Endothelial cell of hepatic sinusoid (primary cell): Measurements from ENCODE around the gene RHOXF1.
"Not testable (repeated sequence)": the region's sequence is repeated elsewhere in the genome, so short reads cannot be mapped to it uniquely, and the experiment has no call there.

ENCODE experiments used
- in situ Hi-C: cut with HindIII; loops from 2 replicates; pipeline ENCODE4 v1.10.0; 2017; ENCODE audit warnings: low sequenced_read_pairs

The RHOXF1 gene, protein sequence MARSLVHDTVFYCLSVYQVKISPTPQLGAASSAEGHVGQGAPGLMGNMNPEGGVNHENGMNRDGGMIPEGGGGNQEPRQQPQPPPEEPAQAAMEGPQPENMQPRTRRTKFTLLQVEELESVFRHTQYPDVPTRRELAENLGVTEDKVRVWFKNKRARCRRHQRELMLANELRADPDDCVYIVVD

DNA sequence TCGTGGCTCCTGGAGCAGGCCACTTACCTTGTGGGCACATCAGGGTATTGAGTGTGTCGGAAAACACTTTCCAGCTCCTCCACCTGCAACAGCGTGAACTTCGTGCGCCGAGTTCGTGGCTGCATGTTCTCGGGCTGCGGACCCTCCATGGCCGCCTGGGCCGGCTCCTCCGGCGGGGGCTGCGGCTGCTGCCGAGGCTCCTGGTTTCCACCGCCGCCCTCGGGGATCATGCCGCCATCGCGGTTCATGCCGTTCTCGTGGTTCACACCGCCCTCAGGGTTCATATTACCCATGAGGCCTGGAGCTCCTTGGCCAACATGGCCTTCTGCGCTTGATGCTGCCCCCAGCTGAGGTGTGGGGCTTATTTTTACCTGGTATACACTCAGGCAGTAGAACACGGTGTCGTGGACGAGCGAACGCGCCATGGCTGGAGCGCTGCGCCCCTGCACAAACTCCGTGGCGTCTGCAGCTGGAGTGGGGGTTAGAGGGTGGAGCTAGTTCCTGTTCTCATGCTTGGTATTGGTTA lies at the start of gene RHOXF1:
Gene RHOXF1 (minus strand): TSS at position 476 of the 526 bp plus-strand sequence. CDS start 51 bp downstream, at position 425.
- in situ Hi-C loops = no loop called here

DNA sequence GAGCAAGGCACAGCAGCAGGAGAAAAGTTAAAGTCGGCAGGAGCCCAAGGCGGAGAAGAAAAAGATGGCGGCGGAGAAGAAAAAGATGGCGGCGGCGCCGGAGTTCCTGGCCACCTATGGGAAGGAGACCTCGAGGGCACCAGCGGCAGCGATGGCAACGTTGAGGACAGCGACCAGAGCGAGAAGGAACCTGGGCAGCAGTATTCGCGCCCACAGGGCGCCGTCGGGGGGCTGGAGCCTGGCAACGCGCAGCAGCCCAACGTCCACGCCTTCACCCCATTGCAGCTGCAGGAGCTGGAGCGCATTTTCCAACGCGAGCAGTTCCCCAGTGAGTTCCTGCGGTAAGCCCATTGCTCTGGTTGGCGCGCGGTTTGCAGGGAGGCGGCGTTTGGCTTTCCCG lies 43.4 kb upstream of the RHOXF1 start:
- in situ Hi-C loops = not testable (repeated sequence)

DNA sequence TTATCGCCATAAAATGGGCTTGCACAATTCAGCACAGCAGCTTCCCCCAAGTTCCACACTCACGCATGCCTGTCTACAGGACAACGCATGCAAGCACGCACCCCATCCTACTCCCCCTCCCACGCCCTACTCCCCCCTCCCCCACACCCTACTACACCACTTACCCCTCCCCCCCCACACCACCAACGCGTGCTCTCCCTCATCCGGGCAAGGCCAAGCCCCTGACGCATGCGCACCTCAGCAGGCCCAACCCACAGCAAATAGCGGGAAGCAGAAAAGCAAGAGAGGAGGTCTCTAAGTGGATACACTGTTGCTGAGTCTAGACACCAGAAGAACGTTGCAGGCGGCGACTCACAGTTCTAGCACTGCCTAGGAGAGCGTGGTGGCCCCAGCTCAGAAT lies 42.6 kb upstream of the RHOXF1 start, which contains the start of gene RHOXF2:
Gene RHOXF2 (plus strand): TSS at position 301 of the 400 bp plus-strand sequence. CDS start 138 bp downstream, outside the sequence.
- in situ Hi-C loops = not testable (repeated sequence)

DNA sequence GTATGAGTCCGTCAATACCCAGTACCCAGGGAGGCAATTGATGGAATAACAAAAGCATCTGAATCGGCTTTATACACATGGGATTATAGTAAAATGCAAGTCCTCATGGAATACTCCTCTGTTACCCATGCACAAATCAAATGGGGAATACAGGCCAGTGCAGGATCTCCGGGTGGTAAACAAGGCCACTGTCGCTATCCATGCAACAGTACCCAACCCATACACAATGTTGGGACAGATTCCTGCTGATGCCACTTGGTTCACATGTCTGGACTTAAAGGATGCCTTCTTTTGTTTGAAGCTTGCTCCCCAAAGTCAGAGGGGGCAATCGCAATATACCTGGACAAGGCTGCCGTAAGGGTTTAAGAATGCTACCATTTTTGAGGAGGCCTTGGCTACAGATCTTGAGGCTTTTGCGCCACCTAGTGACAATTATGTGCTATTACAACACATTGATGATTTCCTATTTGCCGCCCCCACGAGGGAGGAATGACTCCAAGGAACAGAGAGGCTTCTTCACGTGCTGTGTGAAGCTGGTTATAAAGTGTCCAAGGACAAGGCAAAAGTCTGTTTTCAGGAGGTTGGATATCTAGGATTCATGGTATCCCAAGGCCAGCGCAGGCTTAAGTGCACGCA lies 34.5 kb upstream of the RHOXF1 start:
- in situ Hi-C loops = not testable (repeated sequence)

DNA sequence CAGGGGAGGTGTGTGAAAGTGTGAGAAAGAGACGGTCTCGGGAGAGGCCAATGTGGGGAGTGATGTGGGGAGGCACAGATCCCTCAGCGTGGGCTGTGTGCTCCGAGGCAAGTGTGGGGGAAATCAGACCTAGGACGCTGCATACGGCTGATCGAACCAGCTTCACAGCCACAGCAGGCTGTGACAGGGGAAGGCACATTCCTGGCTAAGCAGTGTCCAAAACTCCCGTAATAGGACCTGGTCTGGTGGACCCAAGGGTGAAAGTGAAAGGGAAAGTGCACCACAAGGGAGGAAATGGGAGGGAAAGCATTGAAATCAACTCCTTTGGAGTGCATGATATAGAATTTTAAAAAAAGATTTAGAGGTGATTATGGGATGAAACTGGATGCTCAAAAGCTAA lies 31.8 kb upstream of the RHOXF1 start:
- in situ Hi-C loops = no loop called here

DNA sequence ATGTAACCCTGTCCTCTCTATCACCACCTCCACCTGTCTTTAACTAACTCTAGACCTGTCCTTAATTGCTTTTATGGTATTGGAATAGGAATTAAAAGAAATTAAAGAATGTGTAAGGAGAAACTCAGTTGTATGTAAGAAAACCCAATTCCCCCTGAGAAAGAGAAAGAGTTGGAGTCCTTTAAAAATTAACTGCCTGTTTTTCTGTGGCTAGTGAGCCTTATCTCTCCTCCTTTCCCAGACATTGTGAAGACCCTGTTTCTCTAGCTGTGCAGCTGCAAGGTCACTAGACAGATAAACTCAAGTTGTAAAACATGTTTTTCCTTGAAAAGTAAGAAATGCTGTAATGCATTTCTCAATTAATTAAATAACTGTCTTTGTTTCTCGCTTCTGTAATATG lies 30.6 kb upstream of the RHOXF1 start:
- in situ Hi-C loops = not testable (repeated sequence)

DNA sequence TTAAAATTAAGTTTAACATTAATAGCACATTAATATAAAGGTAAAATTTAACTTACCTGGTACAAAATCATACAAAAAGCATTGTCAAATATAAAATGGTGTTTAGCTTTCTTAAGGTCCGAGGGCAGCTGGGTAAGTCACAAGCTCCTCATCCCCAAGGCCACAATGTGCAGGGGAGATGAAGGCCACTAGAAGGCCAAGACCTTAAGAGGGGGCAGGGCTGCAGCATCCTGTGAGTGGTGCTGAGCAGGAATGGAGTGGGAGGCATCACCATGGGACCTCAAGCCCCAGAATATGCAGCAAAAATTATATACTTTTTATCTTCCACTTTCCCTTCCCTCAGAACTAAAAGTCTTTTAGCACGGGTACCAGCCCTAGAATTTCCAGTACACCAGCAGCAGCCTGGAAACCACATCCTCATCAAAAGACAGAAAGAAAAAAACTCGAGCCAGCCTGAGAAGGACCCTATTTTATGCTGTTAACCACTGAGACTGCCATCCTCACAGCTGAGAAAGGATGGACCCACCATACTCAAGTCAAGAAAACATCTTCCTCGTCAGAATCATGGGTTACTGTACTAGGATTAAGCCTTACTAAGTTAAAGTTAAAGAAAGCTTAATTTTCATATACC lies 29.7 kb upstream of the RHOXF1 start:
- in situ Hi-C loops = no loop called here

DNA sequence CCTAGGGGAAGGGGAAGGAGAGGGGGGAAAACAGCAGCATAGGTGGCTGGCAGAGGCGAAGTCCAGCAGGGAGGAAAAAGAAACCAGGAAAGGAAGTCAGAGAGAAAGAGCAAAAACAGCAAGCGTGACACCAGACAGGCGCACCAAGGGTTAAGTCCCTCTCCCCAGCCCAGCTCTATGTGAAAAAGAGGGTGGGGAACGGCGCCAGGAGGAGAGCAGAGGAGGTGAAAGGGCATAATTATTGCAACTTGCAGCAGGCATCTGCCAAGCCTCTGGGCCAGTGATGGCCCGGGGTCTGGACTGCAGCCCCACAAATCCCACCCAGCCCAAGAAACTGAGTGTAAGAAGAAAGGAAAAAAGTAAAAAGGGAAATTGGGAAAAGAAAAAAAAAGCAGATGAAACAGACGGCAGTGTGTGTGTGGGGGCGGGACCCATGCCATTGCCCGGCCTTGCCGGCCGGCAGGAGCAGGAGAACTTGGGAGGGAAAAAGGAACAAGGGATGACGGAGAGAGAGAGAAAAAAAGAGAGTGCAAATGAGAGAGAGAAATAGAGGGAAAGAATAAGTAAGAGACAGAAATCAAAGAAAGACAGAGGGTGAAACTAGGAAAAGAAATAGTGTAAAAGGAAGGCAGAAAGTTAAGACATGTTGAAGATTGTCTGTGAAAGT lies 28.6 kb upstream of the RHOXF1 start:
- in situ Hi-C loops = no loop called here

DNA sequence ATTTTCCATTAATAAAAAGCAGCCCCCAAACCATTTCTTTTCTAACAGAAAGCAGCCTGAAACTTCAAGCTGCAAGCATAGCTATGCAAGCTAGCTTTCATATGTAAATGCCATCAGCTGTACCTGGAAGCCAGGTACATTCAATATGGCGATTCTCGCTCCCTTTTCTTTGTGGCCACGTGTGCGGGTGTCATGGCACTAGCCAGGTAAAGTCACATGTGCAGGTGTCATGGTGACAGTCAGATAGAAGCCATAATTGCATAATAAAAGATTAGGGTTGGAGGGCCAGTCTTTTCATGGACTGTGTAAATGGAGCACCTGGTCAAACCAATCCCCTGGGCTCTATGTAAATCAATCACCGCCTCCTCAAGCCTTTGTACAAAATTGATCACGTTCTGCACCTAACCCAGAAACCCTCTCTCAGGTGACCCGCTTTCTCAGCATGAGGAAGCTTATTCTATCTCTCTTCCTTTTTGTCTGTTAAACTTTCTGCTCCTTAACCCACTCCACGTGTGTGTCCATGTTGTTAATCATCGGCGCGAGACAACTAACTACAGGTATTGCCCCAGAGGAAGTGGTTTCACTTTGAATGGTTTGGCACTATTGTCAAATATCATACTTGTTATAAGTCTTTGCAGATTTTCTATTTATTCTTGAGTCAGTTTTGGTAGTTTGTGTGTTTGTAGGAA lies 24.7 kb upstream of the RHOXF1 start:
- in situ Hi-C loops = no loop called here

DNA sequence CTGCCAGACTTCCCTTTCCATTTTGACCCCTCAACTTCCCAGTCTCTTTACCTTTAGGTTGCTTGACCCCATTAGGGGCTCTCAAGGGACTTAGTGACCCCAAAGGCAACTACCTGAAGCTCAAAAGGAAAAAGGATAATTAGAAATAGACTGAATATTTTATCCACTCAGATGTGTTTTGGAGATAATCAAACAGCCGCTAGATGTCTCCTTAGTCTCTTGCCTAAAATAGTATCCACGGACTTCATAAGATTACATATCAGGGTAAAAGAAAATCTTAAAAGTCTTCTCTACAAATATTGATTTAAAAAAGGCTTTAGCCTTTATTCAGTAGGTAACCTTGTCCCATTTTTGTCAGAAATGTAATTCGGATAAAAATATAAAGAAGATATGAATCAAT lies 21.7 kb upstream of the RHOXF1 start:
- in situ Hi-C loops = no loop called here

DNA sequence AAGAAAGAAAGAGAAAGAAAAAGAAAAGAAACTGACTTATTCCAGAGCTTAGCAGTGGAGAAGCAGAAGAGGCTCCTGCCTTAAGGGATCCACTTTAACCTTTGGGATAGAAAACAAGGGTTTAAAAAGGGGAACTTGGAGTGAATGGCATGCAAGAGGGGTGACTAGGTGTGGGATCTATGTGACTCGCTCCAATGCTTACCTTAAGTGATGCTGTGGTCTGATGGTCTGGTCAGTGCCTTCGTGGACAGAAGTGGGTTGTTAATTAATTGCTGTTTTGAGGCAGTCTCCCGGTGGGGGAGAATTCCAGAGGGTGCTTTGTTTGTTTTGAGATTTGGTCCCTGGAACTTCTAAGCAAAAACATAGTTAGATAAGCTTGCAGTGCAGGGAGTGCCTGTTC lies 21.1 kb upstream of the RHOXF1 start:
- in situ Hi-C loops = no loop called here

DNA sequence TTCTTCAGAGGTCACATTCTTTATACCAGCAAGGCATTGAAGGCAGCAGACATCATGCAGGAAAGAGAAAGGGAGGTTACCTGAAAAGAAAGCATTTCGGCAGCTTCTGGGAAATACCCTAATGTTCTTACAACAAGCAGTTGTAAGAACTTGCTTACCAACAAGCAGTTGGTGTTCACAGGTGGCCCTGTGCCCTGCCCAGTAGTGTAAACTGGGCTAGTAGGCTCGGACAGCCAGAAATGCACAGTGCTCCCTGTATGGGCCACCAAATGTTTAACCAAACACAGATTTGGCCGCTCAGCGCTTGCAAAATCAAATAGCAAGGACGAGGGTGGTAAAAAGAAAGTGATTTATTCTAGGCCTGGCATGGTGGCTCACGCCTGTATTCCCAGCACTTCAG lies 20.4 kb upstream of the RHOXF1 start:
- in situ Hi-C loops = no loop called here

DNA sequence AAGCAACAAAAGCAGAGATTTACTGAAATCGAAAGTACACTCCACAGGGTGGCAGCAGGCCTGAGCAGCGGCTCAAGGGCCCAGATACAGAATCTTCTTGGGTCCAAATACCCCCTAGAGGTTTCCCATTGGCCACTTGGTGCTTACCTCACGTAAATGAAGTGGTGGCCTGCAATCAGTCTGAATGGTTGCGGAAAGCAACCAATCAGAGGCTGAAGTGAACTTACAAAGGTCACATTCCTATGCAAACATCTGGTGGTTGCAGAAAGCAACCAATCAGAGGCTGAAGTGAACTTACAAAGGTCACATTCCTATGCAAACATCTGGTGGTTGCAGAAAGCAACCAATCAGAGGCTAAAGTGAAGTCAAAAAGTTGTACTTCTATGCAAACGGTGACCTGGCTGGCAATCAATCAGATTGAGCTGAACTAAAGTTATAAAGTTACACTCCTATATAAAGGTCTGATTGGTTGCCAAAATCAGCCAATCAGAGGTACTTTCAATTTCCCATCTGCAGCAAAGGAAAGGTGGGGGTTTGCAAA lies 12.7 kb upstream of the RHOXF1 start:
- in situ Hi-C loops = not testable (repeated sequence)

DNA sequence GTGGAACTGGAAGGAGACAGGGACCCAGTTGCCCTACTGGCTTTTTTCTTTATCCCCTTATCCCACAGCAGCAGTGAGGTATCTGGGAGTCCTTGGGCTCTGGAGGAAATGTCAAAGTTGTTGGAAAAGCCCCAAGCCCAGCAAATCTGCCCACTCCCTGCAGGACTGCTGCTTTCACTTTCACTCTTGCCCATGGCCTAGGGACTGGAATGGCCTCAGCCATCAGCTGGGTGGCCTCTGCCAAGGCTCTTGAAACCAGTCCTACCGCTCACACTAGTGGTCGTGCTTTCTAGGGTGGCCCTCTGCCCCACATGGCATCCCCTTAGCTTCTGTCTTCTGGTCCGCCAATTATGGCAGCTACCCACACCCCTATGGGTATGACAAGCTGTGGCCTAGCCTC lies 9.7 kb upstream of the RHOXF1 start:
- in situ Hi-C loops = no loop called here

DNA sequence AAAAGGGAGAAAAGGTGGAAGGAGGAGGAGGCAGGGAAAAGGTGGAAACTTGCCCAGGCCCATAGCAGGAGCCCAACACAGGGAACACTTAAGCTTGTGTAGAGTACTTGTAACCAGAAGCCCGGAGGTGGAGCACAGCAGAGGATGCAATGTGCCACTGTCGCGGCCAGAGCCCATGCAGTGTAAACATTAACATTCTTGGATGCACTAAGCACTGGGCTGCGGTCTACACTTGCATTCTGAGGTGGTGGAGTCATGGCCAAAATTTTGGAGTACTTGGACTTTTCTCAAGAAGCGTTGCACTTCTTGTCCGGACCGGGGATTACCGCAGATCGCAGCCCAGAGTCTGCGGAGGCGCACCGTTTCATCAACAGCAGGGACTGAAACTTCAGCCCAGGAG lies 4.5 kb upstream of the RHOXF1 start:
- in situ Hi-C loops = no loop called here

DNA sequence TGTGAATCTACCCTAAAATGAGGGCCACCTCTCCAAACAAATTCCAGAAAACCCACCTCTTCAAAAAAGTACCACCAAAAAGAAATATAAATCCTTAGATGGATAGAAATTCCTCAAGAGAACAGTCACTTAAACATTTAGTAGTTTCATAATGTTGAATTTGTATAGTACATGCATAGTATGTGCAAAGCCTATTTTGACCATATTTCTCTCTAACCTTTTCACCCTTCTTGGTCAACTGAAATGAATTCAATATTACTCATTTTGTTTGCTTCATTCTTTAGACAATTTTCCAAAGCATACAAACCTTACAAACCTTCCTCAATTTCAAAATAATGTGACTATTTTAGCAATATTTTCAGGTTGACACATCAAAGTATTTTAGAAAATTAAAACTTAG lies 4.1 kb downstream of the RHOXF1 start:
- in situ Hi-C loops = no loop called here

DNA sequence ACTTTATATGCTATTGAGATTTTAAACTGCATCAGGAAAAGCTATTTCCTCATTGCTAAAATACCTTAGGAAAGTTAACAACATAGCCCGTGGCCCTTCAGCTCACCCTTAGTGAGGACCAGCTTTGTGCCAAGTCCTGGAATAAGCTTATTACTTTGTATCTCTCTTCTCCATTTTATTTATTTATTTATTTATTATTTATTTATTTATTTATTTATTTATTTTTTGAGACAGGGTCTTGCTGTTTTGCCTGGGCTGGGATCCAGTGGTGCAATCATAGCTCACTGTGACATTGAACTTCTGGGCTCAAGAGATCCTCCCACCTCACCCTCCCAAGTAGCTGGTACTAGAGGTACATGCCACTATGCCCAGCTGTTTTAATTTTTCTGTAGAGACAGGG lies 6.3 kb downstream of the RHOXF1 start:
- in situ Hi-C loops = no loop called here

DNA sequence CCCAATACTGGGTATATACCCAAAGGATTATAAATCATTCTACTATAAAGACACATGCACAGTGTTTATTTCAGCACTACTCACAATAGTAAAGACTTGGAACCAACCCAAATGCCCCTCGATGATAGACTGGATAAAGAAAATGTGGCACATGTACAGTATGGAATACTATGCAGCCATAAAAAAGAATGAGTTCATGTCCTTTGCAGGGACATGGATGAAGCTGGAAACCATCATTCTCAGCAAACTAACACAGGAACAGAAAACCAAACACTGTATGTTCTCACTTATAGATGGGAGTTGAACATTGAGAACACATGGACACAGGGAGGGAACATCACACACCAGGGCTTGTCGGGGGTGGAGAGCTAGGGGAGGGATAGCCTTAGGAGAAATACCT lies 11.0 kb downstream of the RHOXF1 start:
- in situ Hi-C loops = not testable (repeated sequence)

DNA sequence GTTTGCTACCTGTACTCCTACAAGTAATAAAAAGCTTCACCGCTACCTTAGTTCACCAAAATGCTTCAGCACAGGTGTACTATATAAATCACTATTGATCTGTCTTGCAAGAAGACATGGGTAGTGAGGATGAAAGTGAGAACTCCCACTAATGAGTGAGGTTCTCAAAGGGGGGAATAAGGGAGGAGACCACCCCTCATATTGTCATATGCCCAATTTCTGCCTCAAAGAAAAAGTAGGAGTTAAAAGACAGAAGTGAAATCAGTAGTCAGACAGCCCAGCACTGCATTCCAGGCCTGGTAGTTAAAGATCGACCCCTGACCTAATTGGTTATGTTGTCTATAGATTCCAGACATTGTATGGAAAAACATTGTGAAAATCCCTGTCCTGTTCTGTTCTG lies 14.7 kb downstream of the RHOXF1 start:
- in situ Hi-C loops = not testable (repeated sequence)

DNA sequence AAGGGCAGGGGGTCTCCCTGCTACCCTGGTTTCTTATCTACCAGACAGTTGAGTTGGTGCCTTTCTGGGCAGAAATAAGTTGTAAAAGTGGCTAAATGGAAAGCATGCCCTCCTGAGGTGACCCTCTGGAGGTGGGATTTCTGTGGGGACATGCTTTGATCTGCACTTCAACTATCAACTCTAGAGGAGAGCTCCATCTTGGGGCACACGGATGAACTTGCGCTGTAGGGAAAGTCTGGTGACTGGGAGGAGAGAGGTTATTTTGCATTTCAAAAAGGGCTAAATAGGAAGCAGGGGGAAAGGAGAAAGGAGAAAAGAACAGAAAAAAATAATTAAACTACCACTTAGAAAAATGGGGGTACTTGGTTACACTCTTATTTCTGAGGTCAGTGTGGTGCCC lies 25.5 kb downstream of the RHOXF1 start:
- in situ Hi-C loops = no loop called here
